B cell (primary cell): ENCODE measurements around the gene RNF19B. TPM values are rescaled to one million over a fixed set of nuclear protein-coding genes. Genes with fewer than 3 reads are reported as not detected.

Experiments
- ATAC-seq: fragments of 200-7000 bp; cut with Tn5 transposase; one replicate; pipeline ENCODE4 v1.10.0; 2021; ENCODE audit warnings: low read depth, mild to moderate bottlenecking, moderate number of reproducible peaks, moderate library complexity
- CTCF ChIA-PET: fragments of 350-600 bp; sonication (Branson Sonifier 250); formaldehyde crosslinking; loops from one replicate; lab custom pipeline; 2021; ENCODE audit warnings: antibody characterized with exemption, inconsistent platforms; lab: Charles Lee
- POLR2A ChIA-PET: fragments of 350-600 bp; sonication (Branson Sonifier 250); formaldehyde crosslinking; loops from one replicate; lab custom pipeline; 2021; ENCODE audit warnings: antibody characterized with exemption; lab: Charles Lee
- DNase-seq: peaks from one replicate; pipeline ENCODE4 v3.0.0; 2013
- H2AFZ ChIP-seq: 2 replicates; pipeline ENCODE4 v1.6.1; 2012; ENCODE audit warnings: mild to moderate bottlenecking, low read depth, low read length; ENCODE audit not compliant: insufficient read depth, poor library complexity, severe bottlenecking
- H3K27ac ChIP-seq, 2 donors: 1 replicate in 1 of 2; 2 replicates in 1 of 2; pipeline ENCODE4 v1.5.1; 2012 to 2013; ENCODE audit warnings: low read length in 2 of 2, mild to moderate bottlenecking in 2 of 2, moderate library complexity in 1 of 2
- H3K27me3 ChIP-seq, 4 experiments: fragments of 200-600 bp in 1 of 4; sonication (generic) in 1 of 4; replicated peaks in 1 of 4; 1 replicate in 2 of 4; 2 replicates in 2 of 4; pipeline versions ENCODE4 v1.6.1 to v1.7.0; 2013 to 2016; ENCODE audit warnings: low read length in 3 of 4, mild to moderate bottlenecking in 2 of 4, mixed read lengths in 1 of 4, moderate library complexity in 1 of 4; ENCODE audit not compliant: insufficient read depth in 4 of 4, control insufficient read depth in 3 of 4; ENCODE audit errors: control extremely low read depth in 1 of 4
- H3K36me3 ChIP-seq, 2 experiments: replicated peaks in 1 of 2; 1 replicate in 1 of 2; 2 replicates in 1 of 2; pipeline versions ENCODE4 v1.6.1 to v1.7.1; 2013; ENCODE audit warnings: low read length in 1 of 2; ENCODE audit not compliant: insufficient read depth in 2 of 2, control insufficient read depth in 1 of 2; ENCODE audit errors: control extremely low read depth in 1 of 2, extremely low read depth in 1 of 2
- H3K4me1 ChIP-seq, 2 donors: fragments of 200-600 bp in 1 of 2; sonication (generic) in 1 of 2; 1 replicate in 1 of 2; 2 replicates in 1 of 2; pipeline versions ENCODE4 v1.5.1 to v1.6.1; 2013 to 2017; ENCODE audit warnings: low read length in 2 of 2; ENCODE audit not compliant: control insufficient read depth in 2 of 2, insufficient read depth in 2 of 2
- H3K4me2 ChIP-seq: replicated peaks from 2 replicates; pipeline ENCODE3; 2012; ENCODE audit warnings: mild to moderate bottlenecking, low read depth, low read length; ENCODE audit not compliant: poor library complexity, severe bottlenecking
- H3K4me3 ChIP-seq, 5 experiments: fragments of 200-600 bp in 1 of 5; sonication (generic) in 1 of 5; 1 replicate in 3 of 5; 2 replicates in 2 of 5; pipeline versions ENCODE4 v1.5.1 to v1.7.0; 2011 to 2016; ENCODE audit warnings: low read length in 4 of 5, mild to moderate bottlenecking in 4 of 5, low read depth in 2 of 5, control low read depth in 1 of 5, moderate library complexity in 1 of 5; ENCODE audit not compliant: insufficient read depth in 1 of 5; ENCODE audit errors: control extremely low read depth in 1 of 5, extremely low read depth in 1 of 5
- H3K79me2 ChIP-seq: fragments of 200-600 bp; sonication (generic); one replicate; pipeline ENCODE4 v1.6.0; 2016; ENCODE audit warnings: low read length; ENCODE audit not compliant: control insufficient read depth, insufficient read depth
- H3K9ac ChIP-seq: fragments of 200-600 bp; sonication (generic); 2 replicates; pipeline ENCODE4 v1.6.1; 2017; ENCODE audit warnings: mild to moderate bottlenecking, low read length, moderate library complexity
- H3K9me3 ChIP-seq, 3 donors: one replicate each; pipeline versions ENCODE4 v1.6.1 to v1.7.1; 2013; ENCODE audit warnings: low read length in 2 of 3; ENCODE audit not compliant: control insufficient read depth in 2 of 3, insufficient read depth in 1 of 3; ENCODE audit errors: control extremely low read depth in 1 of 3
- H4K20me1 ChIP-seq: 2 replicates; pipeline ENCODE4 v1.6.0; 2012; ENCODE audit warnings: mild to moderate bottlenecking, low read length; ENCODE audit not compliant: insufficient read depth, control insufficient read depth, poor library complexity, severe bottlenecking
- H3K27ac Mint-ChIP-seq: one replicate; pipeline ENCODE4 v1.8.0; 2021; ENCODE audit warnings: mixed read lengths
- H3K27me3 Mint-ChIP-seq: one replicate; pipeline ENCODE4 v1.8.0; 2021; ENCODE audit warnings: mixed read lengths
- H3K4me1 Mint-ChIP-seq: one replicate; pipeline ENCODE4 v1.8.0; 2021; ENCODE audit warnings: mixed read lengths
- H3K4me3 Mint-ChIP-seq: one replicate; pipeline ENCODE4 v1.8.0; 2021; ENCODE audit warnings: mixed read lengths
- H3K9me3 Mint-ChIP-seq: one replicate; pipeline ENCODE4 v1.8.0; 2022; ENCODE audit warnings: mixed read lengths; ENCODE audit not compliant: insufficient read depth
- CTCF ChIP-seq: fragments of 200-600 bp; IDR thresholded peaks from one replicate; pipeline ENCODE4 v1.8.0; 2022; ENCODE audit warnings: antibody characterized with exemption, mild to moderate bottlenecking
- EZH2 ChIP-seq: IDR thresholded peaks from 2 replicates; pipeline ENCODE4 v1.6.1; 2012; ENCODE audit warnings: borderline replicate concordance, low read depth, mild to moderate bottlenecking, moderate library complexity, low read length; ENCODE audit not compliant: insufficient read depth, poor library complexity, severe bottlenecking
- WGBS: methylation state at CpG from one replicate; pipeline ENCODE4 v1.1.5; 2013; ENCODE audit warnings: missing lambda C conversion rate; ENCODE audit not compliant: insufficient coverage; 5-methylcytosine and 5-hydroxymethylcytosine counted together
- intact Hi-C: fragments of 100-400 bp; cut with micrococcal nuclease; formaldehyde crosslinking; loops from one replicate; pipeline ENCODE4 v1.10.0; 2022
- polyA plus RNA-seq: library from polyadenylated mRNA; depleted of rRNA; stranded (reverse); fragments of >200 nt; gene quantifications from 2 replicates; pipeline ENCODE4 v1.2.3, GENCODE V29; 2012
- total RNA-seq, 2 donors: library from RNA; stranded (reverse); fragments of 120-200 nt in 1 of 2; gene quantifications; 1 replicate in 1 of 2; 2 replicates in 1 of 2; pipeline versions ENCODE4 v1.2.3 to v1.2.4, GENCODE V29; 2013 to 2022

Gene RNF19B
- total and polyA plus RNA-seq, 2 donors (not counting 1 experiment from before 2014, with no cell fraction given): 29.9 to 40.3 TPM

GRCh38 chr1:32920833-32921232 is 43.8 kb downstream of the RNF19B start:
- Histone ChIP-seq H4K20me1 (no peaks in the 10 kb centered on the region), H3K36me3 (no peaks in the 10 kb centered on the region), H3K9me3 (peaks cover 0 to 3% (median 0%) of the 10 kb centered on the region in 3 donors), H3K9ac (no peak overlapping the region), H3K4me2 (no peak overlapping the region), H3K4me3 (no peak overlapping the region), H3K4me1 (peaks cover 15 to 20% of the 10 kb centered on the region in 2 donors), H3K27ac (no peak overlapping the region), H2AFZ (no peak overlapping the region), H3K79me2 (no peaks in the 10 kb centered on the region), H3K27me3 (peaks cover 0 to 70% (median 30%) of the 10 kb centered on the region in 4 experiments)
- Mint-ChIP-seq H3K27me3 (peaks cover 64% of the 10 kb centered on the region), H3K27ac (no peak overlapping the region), H3K9me3 (no peaks in the 10 kb centered on the region), H3K4me1 (peaks cover 17% of the 10 kb centered on the region), H3K4me3 (no peak overlapping the region)
- no peak for DNase-seq
- ATAC-seq: no peak
- CTCF ChIA-PET: interaction anchor here (0.7 kb wide), 1 partner anchor 14 kb away, joined by 4 read pairs; no protein-coding TSS in a partner anchor
- POLR2A ChIA-PET: no interaction called here
- TF ChIP-seq CTCF (no peak), EZH2 (no peak)
- 78% methylated on average over 7 of the region's 7 CpGs for WGBS
- intact Hi-C loops: no loop called here

GRCh38 chr1:32919811-32920733 is 44.5 kb downstream of the RNF19B start:
- intact Hi-C loops: no loop called here
- Histone ChIP-seq H3K9ac (no peak overlapping the region), H4K20me1 (no peaks in the 10 kb centered on the region), H3K9me3 (peaks cover 0 to 3% (median 0%) of the 10 kb centered on the region in 3 donors), H3K4me1 (peaks cover 8 to 13% of the 10 kb centered on the region in 2 donors), H3K27ac (no peak overlapping the region), H3K36me3 (no peaks in the 10 kb centered on the region), H3K4me3 (no peak overlapping the region), H3K27me3 (peaks cover 0 to 63% (median 25%) of the 10 kb centered on the region in 4 experiments), H3K79me2 (no peaks in the 10 kb centered on the region), H2AFZ (no peak overlapping the region), H3K4me2 (no peak overlapping the region)
- ChIA-PET POLR2A (interaction anchor here (0.6 kb wide), 1 partner anchor 13 kb away, joined by 4 read pairs; no protein-coding TSS in a partner anchor), CTCF (interaction anchor here (0.7 to 1.6 kb wide), 2 partner anchors 13 to 14 kb away, joined by 4 read pairs; no protein-coding TSS in a partner anchor)
- Mint-ChIP-seq H3K27me3 (peaks cover 61% of the 10 kb centered on the region), H3K4me3 (no peak overlapping the region), H3K27ac (no peak overlapping the region), H3K4me1 (peaks cover 9% of the 10 kb centered on the region), H3K9me3 (no peaks in the 10 kb centered on the region)
- ATAC-seq: no peak
- TF ChIP-seq CTCF (no peak), EZH2 (no peak)
- no peak for DNase-seq
- WGBS: 96% methylated on average over 7 of the region's 11 CpGs
